GM12891 (cell line): ENCODE results near the gene SFXN1.

Source experiments
- DNase-seq: peaks from one replicate; pipeline ENCODE4 v3.0.0; 2011; ENCODE audit warnings: low spot score; ENCODE audit not compliant: insufficient read length
- FAIRE-seq: peaks from 2 replicates; lab custom pipeline; 2011; peaks lifted over from hg19 to GRCh38; lab: Jason Lieb, UNC
- PAX5 ChIP-seq: IDR thresholded peaks from 2 replicates; pipeline ENCODE4 v1.6.1; 2011; ENCODE audit warnings: low read length, moderate library complexity, mild to moderate bottlenecking; ENCODE audit not compliant: insufficient read depth, severe bottlenecking
- POLR2A ChIP-seq: IDR thresholded peaks from 2 replicates; pipeline ENCODE4 v1.6.1; 2011; ENCODE audit warnings: low read depth, low read length, control low read depth
- POLR2AphosphoS5 ChIP-seq: IDR thresholded peaks from 2 replicates; pipeline ENCODE4 v1.6.1; 2011; ENCODE audit warnings: low read depth, low read length, control low read depth
- POU2F2 ChIP-seq: IDR thresholded peaks from 2 replicates; pipeline ENCODE4 v1.6.1; 2011; ENCODE audit warnings: low read depth, mild to moderate bottlenecking, control low read depth, low read length, moderate library complexity
- SPI1 ChIP-seq: IDR thresholded peaks from 2 replicates; pipeline ENCODE4 v1.6.1; 2011; ENCODE audit warnings: low read depth, low read length, control low read depth
- TAF1 ChIP-seq: IDR thresholded peaks from 2 replicates; pipeline ENCODE4 v1.6.1; 2011; ENCODE audit warnings: low read depth, low read length, control low read depth

SFXN1 gene

DNA sequence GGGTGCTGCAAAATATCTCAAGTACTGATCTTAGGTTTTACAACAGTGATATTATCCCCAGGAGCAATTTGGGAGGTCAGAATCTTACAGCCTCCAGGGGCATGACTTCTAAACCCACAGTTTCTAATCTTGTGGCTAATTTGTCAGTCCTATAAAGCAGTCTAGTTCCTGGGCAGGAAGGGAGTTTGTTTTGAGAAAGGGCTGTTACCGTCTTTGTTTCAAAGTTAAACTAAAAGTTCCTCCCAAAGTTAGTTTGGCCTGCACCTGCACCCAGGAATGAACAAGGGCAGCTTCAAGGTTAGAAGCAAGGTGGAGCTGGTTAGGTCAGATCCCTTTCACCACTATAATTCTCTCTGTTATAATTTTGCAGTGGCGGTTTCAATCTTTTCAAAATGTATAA, 81.7 kb downstream of the SFXN1 start:
- TF ChIP-seq SPI1 (no peak), TAF1 (no peak), POLR2A (no peak), POLR2AphosphoS5 (no peak), PAX5 (no peak), POU2F2 (no peak)
- DNase-seq = no peak
- no peak for FAIRE-seq

GRCh38 chr5:175561085-175561484, 82.7 kb downstream of the SFXN1 start:
- DNase-seq (no peak), FAIRE-seq (no peak)
- no peak for TF ChIP-seq PAX5

- FAIRE-seq (no peak), DNase-seq (no peak)
- TF ChIP-seq PAX5 (no peak), POLR2A (no peak)
These were observed 86.4 kb downstream of the SFXN1 start for GRCh38 chr5:175564716-175565115.

DNA sequence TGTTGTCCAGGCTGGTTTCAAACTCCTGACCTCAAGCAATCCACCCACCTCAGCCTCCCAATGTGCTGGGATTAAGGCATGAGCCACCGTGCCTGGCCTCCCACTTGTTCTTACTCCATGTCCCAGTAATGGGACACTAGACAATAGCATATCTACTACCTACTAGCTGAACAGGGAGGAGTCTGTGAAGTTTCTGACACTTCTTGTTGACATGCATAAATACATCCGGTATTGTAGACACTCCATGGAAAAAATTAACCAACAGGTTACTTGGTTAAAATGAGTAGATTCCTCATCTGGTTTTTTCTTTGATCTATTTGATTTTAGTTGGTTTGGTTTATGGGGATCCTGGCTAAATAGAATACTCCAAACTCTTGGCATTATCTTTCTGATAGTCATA, 88.3 kb downstream of the SFXN1 start:
- no peak for TF ChIP-seq POU2F2
- no peak for TF ChIP-seq TAF1
- TF ChIP-seq POLR2AphosphoS5 = no peak
- TF ChIP-seq SPI1 = no peak
- no peak for TF ChIP-seq PAX5
- no peak for TF ChIP-seq POLR2A
- FAIRE-seq (no peak), DNase-seq (no peak)

GRCh38 chr5:175567954-175568353, 89.6 kb downstream of the SFXN1 start:
- FAIRE-seq (no peak), DNase-seq (no peak)
- TF ChIP-seq TAF1 = no peak
- TF ChIP-seq POLR2A = no peak

GRCh38 chr5:175569701-175570100, 91.3 kb downstream of the SFXN1 start:
- TF ChIP-seq POLR2AphosphoS5 (no peak), POU2F2 (no peak), SPI1 (no peak), POLR2A (no peak), TAF1 (no peak), PAX5 (no peak)
- DNase-seq (no peak), FAIRE-seq (no peak)

- no peak for TF ChIP-seq SPI1
- no peak for TF ChIP-seq POLR2AphosphoS5
- FAIRE-seq (no peak), DNase-seq (no peak)
These were observed 94.5 kb downstream of the SFXN1 start for GRCh38 chr5:175572886-175573285.

GRCh38 chr5:175573493-175574269, 95.3 kb downstream of the SFXN1 start:
- FAIRE-seq (no peak), DNase-seq (no peak)
- TF ChIP-seq TAF1 (no peak), PAX5 (no peak), POLR2A (no peak), SPI1 (no peak), POLR2AphosphoS5 (no peak), POU2F2 (no peak)

DNA sequence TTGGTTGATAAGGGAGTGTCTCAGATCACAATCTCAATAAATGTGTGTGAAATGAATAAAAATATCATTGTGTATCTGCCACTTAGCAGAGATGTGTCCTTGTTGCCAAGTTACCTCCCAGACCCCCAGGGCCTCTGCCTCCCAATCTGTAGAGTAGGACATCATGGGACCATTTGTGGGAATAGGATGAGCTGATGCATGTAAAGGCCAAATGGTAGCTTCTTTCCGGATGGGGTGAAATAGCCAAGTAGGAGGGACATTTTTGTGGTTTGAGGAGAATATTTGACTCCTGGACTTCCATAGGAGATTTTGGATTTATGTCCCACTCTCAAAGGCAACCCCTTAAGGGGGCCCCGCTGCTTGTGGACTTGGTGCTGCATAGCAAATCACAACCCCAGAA, 96.9 kb downstream of the SFXN1 start:
- DNase-seq (no peak), FAIRE-seq (no peak)
- TF ChIP-seq POLR2AphosphoS5 = no peak
- TF ChIP-seq POLR2A = no peak
- no peak for TF ChIP-seq SPI1
- no peak for TF ChIP-seq PAX5
- TF ChIP-seq TAF1 = no peak
- TF ChIP-seq POU2F2 = no peak

DNA sequence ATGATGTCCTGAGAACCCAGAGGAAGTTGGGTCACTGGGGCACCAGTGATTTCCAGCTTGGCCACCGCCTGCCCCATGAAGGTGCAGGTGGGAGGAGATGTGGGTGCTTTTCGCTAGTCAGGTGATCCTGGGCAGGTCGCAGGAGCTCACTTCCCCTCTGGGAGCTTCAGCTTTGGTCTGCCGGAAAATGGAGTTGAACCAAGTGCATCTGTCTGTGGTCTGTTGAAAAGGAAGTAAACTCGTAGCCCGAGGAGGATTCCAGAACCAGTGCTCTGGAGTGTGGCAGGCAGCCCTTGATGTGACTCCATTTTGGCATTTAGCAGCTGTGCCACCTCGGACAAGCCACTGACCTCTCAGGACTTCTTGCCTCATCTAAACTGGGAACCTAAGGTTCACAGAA, 97.7 kb downstream of the SFXN1 start:
- DNase-seq (no peak), FAIRE-seq (no peak)
- TF ChIP-seq POLR2AphosphoS5 = no peak

DNA sequence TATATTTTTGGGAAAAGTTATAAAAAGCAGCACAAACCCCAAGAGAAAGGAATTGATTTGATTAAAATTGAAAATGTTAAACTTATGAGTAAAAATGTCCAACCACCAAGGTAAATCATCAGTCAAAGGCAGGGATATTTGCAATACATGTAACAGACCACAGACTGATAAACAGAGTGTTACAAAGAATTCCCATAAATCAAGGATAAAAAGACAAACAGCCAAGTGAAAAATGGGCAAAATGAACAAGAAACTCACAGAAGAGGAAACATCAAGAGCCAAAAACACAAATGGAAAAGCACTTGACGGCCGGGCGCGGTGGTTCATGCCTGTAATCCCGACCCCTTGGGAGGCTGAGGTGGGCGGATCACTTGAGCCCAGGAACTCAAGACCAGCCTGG, 98.2 kb downstream of the SFXN1 start:
- TF ChIP-seq POU2F2 (no peak), POLR2A (no peak), TAF1 (no peak)
- FAIRE-seq (no peak), DNase-seq (no peak)
